Memory B cell (primary cell): ENCODE results near the gene TSPAN14.

ENCODE experiments used
- ATAC-seq: fragments of 150-1000 bp; cut with Tn5 transposase; 2 replicates; pipeline ENCODE4 v1.10.0; 2021; ENCODE audit warnings: low read depth, mild to moderate bottlenecking, moderate library complexity
- DNase-seq, 2 donors: peaks; one replicate each; pipeline ENCODE4 v3.0.0; 2022; ENCODE audit warnings: low spot score in 2 of 2
- H3K27ac Mint-ChIP-seq: one replicate; pipeline ENCODE4 v1.8.0; 2022; ENCODE audit warnings: mild to moderate bottlenecking, moderate library complexity, mixed read lengths
- H3K27me3 Mint-ChIP-seq: one replicate; pipeline ENCODE4 v1.8.0; 2022; ENCODE audit warnings: mixed read lengths
- H3K36me3 Mint-ChIP-seq: one replicate; pipeline ENCODE4 v1.8.0; 2022; ENCODE audit warnings: mild to moderate bottlenecking, mixed read lengths
- H3K4me1 Mint-ChIP-seq: one replicate; pipeline ENCODE4 v1.8.0; 2022; ENCODE audit warnings: mixed read lengths
- H3K4me3 Mint-ChIP-seq: one replicate; pipeline ENCODE4 v1.8.0; 2022; ENCODE audit warnings: mild to moderate bottlenecking, moderate library complexity, mixed read lengths
- H3K9me3 Mint-ChIP-seq: one replicate; pipeline ENCODE4 v1.8.0; 2022; ENCODE audit warnings: mixed read lengths

Gene TSPAN14

DNA sequence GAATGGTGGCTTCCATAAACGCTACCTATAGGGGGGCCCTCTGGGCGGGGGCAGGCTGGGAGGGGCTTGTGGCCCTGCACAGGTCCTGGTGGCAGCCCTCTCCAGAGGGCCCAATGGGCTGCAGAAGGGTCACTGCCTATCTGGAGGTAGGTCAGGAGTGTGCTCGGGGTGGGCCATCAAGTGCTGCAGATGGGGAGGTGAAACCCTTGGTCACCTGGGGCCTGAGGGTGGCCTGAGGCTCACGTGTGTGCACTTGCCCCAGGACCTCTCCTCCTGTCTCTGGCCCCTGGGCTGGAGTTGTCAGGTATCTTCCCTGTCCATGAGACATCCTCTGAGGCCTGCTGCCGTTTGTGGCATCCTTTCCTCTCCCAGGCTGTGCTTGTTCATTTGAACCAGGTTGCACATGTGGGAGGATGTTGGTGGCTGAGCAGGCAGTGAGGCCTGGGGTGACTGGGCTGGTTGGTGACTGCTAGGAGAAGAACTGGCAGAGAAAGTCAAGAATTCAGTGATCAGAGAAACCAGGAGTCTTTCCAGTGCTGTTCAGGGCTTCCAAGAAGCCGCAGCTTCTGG is 62.5 kb downstream of the TSPAN14 start:
- Mint-ChIP-seq H3K9me3 (no peaks in the 10 kb centered on the region), H3K27me3 (no peaks in the 10 kb centered on the region), H3K4me1 (peaks cover 16% of the 10 kb centered on the region), H3K4me3 (no peak overlapping the region), H3K27ac (peak overlapping the region; percentile 7), H3K36me3 (peaks cover 36% of the 10 kb centered on the region)
- ATAC-seq (no peak), DNase-seq (no peak)

DNA sequence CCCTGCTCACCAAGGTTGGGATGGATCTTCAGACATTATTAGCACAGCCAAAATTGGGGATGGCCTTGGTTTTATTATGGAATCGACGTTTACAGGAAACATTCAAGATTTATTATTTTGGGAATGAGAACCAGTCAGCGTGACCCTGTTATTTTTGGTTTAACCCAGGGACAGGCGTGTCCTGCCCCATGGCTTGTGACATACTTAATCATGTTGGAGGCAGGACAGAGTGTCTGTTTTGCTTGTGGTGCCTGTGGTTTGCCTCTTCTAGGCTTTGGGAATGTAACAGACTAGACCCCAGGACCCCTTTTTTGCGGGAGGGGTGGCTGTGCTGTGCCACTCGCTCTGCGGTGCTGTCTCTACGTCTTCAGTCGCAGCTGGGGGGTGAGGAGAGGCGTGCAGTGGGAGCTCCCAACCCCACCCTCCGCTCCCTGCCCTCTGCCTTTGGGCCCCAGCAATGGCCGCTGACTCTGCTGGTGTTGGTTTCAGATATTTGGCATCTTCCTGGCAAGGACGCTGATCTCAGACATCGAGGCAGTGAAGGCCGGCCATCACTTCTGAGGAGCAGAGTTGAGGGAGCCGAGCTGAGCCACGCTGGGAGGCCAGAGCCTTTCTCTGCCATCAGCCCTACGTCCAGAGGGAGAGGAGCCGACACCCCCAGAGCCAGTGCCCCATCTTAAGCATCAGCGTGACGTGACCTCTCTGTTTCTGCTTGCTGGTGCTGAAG is 63.5 kb downstream of the TSPAN14 start:
- Mint-ChIP-seq H3K4me1 (peaks cover 16% of the 10 kb centered on the region), H3K27ac (peak overlapping the region; percentile 7), H3K27me3 (no peaks in the 10 kb centered on the region), H3K9me3 (no peaks in the 10 kb centered on the region), H3K36me3 (peaks cover 28% of the 10 kb centered on the region), H3K4me3 (no peak overlapping the region)
- ATAC-seq (no peak), DNase-seq (no peak)

DNA sequence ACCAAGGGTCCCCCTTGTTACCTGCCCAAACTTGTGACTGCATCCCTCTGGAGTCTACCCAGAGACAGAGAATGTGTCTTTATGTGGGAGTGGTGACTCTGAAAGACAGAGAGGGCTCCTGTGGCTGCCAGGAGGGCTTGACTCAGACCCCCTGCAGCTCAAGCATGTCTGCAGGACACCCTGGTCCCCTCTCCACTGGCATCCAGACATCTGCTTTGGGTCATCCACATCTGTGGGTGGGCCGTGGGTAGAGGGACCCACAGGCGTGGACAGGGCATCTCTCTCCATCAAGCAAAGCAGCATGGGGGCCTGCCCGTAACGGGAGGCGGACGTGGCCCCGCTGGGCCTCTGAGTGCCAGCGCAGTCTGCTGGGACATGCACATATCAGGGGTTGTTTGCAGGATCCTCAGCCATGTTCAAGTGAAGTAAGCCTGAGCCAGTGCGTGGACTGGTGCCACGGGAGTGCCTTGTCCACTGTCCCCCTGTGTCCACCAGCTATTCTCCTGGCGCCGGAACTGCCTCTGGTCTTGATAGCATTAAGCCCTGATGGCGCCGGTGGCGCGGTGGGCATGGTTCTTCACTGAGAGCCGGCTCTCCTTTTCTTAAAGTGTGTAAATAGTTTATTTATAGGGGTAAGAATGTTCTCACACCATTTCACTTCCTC is 64.2 kb downstream of the TSPAN14 start:
- peaks cover 19% of the 10 kb centered on the region for H3K4me1 Mint-ChIP-seq
- H3K9me3 Mint-ChIP-seq, result no peaks in the 10 kb centered on the region
- peak; percentile 45 for ATAC-seq
- H3K4me3 Mint-ChIP-seq, result peak overlapping the region; percentile 33
- no peak for DNase-seq
- peaks cover 25% of the 10 kb centered on the region for H3K36me3 Mint-ChIP-seq
- H3K27ac Mint-ChIP-seq, result peak overlapping the region; percentile 12
- H3K27me3 Mint-ChIP-seq, result no peaks in the 10 kb centered on the region

DNA sequence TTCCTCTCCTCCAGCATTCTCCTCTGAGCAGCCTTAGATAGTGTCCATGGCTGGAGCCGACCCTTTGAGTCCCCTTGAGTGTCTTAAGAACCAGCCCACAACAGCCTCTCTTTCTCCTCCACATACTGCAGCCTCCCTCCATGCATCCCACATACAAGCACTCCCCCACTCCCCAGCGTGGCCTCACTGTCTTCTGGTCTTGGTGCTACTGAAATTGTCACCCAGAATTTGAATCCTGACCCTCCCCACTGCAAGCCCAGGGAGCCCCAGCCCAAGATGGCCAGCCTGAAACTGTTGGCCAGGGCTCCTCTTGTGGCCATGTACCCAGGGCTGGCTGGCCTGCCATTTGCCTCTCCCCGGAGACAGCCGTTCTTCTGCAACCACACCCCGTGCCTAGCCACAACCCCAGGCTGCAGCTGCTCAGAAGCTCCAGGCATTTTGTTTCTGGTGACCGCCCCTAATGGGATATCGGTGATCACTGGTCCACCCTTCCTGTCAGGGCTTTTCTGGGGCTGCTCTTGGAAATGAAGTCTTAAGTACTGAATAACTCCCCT is 64.8 kb downstream of the TSPAN14 start:
- peak overlapping the region; percentile 33 for H3K4me3 Mint-ChIP-seq
- H3K27me3 Mint-ChIP-seq, result no peaks in the 10 kb centered on the region
- H3K27ac Mint-ChIP-seq, result peak overlapping the region; percentile 12
- H3K4me1 Mint-ChIP-seq, result peaks cover 19% of the 10 kb centered on the region
- no peaks in the 10 kb centered on the region for H3K9me3 Mint-ChIP-seq
- H3K36me3 Mint-ChIP-seq, result peaks cover 25% of the 10 kb centered on the region
- ATAC-seq (no peak), DNase-seq (no peak)

DNA sequence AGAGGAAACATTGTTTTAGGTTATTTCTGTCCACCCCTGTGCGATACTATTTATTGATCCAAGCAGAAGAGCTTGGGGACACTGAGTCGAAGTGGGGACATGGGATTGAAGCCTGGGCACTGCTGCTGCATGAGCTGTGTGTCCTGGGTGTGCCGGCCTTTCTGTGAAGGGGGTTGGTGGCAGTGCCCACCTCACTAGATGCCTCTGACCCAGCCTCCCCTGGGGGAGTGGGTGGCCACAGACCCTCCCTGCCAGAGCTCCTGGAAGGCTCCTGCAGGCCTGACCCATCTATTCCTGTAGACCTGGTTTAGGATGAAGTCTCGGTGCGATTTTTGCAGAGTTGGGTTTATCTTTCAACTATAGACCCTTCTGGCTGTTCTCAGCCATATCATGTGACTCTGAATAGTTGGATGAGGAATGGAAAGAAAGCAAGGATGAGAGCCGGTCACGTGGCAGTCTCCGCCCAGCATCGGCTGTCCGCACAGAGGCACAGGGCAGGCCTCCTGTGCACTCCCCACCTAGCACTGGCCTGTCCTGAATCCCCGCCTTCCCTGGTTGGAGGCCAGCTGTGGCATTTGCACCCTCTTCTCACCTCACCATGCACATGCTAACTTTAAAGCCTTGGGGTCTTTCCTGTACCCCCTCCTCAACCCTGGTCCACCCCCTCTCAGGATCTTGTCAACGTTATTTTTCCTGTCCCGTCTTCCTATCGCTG is 66.0 kb downstream of the TSPAN14 start:
- no peaks in the 10 kb centered on the region for H3K27me3 Mint-ChIP-seq
- H3K36me3 Mint-ChIP-seq, result peaks cover 18% of the 10 kb centered on the region
- H3K4me1 Mint-ChIP-seq, result peaks cover 19% of the 10 kb centered on the region
- H3K27ac Mint-ChIP-seq, result no peak overlapping the region
- DNase-seq (no peak), ATAC-seq (no peak)
- no peaks in the 10 kb centered on the region for H3K9me3 Mint-ChIP-seq
- no peak overlapping the region for H3K4me3 Mint-ChIP-seq

DNA sequence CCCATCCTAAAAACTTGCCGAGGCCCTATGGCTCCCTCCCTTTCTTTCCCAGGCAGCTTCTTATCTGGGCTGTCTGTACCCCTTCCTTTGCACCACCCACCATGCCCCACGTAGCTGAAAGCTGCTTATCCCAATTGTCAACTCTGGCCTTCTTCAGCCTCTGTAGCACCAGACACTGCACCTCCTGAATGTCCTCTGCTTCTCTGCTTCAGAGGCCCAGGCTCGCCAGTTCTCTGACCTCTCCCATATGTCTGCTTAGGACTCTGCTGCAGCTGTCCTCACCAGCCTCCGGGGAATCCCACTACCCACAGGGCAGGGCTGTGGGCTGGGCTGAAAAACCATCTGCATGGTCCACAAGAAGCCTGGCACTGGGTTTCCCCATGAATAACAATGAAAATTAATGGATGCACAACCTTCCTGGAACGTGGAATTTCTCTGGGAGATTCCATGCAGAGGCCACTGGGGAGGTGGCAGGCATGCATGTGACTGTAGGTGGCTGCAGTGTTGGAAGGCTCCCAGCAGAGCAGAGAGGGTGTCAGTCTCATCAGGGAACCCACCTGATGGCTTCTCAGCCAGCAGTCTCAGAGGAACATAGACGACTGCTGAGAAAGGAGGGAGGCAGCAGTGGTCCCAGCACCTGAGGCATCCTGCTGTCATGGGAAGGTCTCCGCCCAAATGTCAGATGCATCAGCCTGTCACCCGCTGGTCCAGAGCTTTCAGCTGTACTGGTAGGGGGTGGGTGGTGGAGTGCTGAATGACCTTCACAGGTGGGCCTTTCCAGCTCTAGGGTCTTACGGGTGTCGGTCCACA is 66.8 kb downstream of the TSPAN14 start:
- DNase-seq, result no peak
- ATAC-seq, result no peak
- Mint-ChIP-seq H3K4me1 (peaks cover 20% of the 10 kb centered on the region), H3K4me3 (no peak overlapping the region), H3K27me3 (peaks cover under 1% of the 10 kb centered on the region), H3K27ac (no peak overlapping the region), H3K36me3 (peaks cover 18% of the 10 kb centered on the region), H3K9me3 (no peaks in the 10 kb centered on the region)

DNA sequence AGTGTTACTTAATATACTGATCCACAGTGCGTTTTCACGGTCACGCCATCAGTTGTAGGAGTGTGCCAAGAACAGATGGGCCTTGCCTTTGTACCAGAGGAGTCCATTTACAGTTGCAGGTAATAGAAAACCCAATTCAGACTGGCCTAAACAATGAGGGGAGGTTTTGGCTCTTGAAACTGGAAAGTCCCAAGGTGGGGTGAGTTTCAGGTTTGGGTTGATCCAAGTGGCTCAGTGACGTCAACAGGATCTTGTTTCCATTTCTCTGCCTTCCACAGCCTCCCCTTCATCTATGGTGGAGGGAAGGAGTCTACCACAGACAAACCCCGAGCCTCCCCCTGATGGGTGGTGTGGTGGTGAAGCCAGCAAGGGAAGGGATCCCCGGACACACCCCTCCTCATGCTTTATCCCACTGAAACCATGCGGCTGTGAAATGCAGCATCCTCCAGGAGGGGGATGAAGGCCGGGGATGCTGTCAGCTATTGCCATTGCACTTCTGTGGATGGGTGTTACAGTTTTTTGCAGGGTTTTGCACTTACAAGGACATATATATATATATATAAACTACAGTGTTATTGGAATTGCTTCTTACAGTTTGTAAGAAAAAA is 68.8 kb downstream of the TSPAN14 start:
- H3K36me3 Mint-ChIP-seq, result peaks cover 10% of the 10 kb centered on the region
- H3K27me3 Mint-ChIP-seq, result peaks cover 1% of the 10 kb centered on the region
- H3K4me1 Mint-ChIP-seq, result peaks cover 19% of the 10 kb centered on the region
- no peak overlapping the region for H3K27ac Mint-ChIP-seq
- H3K4me3 Mint-ChIP-seq, result no peak overlapping the region
- DNase-seq, result no peak
- ATAC-seq, result no peak
- no peaks in the 10 kb centered on the region for H3K9me3 Mint-ChIP-seq

DNA sequence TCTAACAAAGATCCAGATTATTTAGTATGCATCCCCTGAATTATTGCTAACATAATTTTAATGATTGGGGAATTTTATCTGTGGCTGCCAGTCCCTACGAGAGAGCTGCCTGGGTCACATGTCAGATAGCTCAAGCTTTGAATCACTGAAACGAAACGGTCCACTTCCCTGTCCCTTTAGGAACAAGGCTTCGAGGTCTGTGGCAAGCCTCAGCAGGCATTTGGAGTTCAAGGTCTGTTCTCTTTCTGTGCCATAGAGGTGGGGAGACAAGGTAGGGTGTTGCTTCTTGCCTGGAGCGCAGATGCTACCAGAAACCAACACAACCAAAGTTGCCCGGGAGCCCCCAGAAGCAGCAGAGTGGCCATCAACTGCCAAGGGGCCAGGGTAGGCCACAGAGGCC is 69.7 kb downstream of the TSPAN14 start:
- H3K36me3 Mint-ChIP-seq, result peaks cover 8% of the 10 kb centered on the region
- H3K9me3 Mint-ChIP-seq, result no peaks in the 10 kb centered on the region
- H3K4me3 Mint-ChIP-seq, result no peak overlapping the region
- H3K4me1 Mint-ChIP-seq, result peaks cover 14% of the 10 kb centered on the region
- ATAC-seq, result no peak
- DNase-seq, result no peak
- no peak overlapping the region for H3K27ac Mint-ChIP-seq
- peaks cover 1% of the 10 kb centered on the region for H3K27me3 Mint-ChIP-seq

DNA sequence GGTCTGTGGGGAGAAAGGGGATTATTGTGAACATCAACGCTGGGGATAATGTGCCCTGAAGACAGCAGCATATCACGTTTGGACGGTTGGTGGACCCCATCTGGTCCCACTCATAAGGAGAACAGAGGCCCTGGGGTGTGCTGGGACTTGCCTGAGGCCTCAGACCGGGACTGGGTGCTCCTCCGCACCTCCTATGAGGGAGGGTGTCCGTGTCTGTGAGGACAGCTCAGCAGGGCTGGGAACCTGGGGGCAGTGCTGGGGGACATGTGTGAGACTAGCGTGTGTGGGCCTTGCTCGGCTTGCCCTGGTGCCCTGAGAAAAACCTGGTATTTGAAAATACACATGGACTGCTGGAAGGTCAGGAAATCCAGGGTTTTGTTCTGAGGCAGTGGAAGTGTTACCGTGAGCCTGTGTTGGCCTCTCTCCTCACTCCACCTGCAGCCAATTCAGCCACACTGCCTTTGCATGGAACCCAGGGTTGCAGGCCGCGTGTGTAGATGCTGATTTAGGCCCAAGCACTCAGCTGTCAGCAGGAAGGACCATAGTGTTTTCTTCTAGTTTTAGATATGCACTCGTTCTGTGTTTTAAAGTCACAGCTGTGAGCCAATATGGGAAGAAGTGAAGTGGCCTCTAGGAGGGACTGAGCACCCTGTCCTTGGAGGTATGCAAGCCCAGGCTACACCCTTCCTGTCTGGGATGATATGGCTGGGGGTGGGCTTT is 70.2 kb downstream of the TSPAN14 start:
- Mint-ChIP-seq H3K27ac (no peak overlapping the region), H3K4me1 (peaks cover 12% of the 10 kb centered on the region), H3K36me3 (peaks cover 7% of the 10 kb centered on the region), H3K27me3 (peaks cover 1% of the 10 kb centered on the region), H3K9me3 (no peaks in the 10 kb centered on the region), H3K4me3 (no peak overlapping the region)
- no peak for ATAC-seq
- no peak for DNase-seq

DNA sequence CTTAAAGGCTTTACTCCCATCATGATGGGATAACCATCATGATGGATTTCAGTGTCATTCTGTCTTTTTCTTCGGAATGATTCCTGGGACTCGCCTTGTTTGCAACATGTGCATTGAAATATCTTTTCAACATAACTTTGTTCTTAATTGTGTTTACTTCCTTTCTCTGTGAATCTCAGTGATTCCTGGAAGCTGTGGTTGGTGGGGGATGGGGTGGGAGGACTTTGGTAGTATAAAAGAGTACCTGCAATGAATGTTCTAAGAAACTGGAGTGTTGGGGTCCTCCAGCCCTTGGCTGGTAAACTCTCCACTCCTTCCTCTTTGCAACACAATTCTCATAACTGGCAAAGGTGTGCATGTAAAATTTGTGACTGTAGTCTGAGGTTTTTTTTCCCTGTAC is 72.1 kb downstream of the TSPAN14 start:
- Mint-ChIP-seq H3K27ac (no peak overlapping the region), H3K9me3 (no peaks in the 10 kb centered on the region), H3K36me3 (no peaks in the 10 kb centered on the region), H3K27me3 (peaks cover 1% of the 10 kb centered on the region), H3K4me3 (no peak overlapping the region), H3K4me1 (peaks cover 7% of the 10 kb centered on the region)
- ATAC-seq (no peak), DNase-seq (no peak)

DNA sequence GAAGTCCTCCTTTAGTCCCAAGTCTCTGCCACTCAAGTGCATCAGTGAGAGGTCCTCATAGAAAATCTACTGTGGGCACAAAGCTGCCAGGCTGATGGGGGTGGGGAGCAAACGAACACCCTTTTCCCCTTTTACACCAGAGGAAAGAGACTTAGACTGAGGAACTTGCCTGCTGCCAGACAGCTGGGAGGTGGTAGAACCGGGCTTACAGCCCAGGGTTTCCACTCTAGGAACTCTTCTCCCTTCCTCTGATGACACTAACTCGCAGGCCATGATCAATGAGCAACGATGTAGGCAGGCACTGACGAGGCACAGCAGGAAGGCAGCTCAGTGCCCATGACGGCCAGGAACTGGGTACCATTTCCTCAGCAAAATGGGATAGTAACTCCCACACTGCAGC is 72.6 kb downstream of the TSPAN14 start:
- Mint-ChIP-seq H3K4me3 (no peak overlapping the region), H3K4me1 (peaks cover 7% of the 10 kb centered on the region), H3K9me3 (no peaks in the 10 kb centered on the region), H3K27ac (no peak overlapping the region), H3K36me3 (no peaks in the 10 kb centered on the region), H3K27me3 (peaks cover 1% of the 10 kb centered on the region)
- ATAC-seq, result no peak
- no peak for DNase-seq

DNA sequence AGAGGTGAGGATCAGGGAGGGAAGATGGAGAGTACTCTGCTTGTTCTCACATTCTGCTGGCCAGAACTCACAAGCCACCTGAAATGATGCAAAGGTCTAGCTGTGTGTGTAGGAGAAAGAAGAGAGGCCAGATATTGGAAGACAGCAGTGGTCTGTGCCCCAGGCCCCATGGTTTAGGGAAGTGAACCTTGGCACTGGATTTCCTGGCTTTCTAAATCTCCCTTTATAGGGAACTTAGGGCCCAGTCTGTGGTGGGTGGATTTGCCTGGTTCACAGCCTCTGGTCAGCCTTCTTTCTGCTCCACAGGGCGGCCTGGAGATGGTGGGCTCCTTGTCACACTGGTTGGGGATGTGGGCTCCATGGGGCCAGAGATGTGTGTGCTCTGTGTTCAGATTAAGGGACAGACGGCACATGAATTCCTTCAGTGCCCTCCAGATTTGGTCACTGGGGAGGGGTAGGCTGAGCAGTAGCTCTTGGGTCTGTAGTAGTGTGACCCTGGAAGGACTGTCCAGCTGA is 74.1 kb downstream of the TSPAN14 start:
- DNase-seq, result no peak
- Mint-ChIP-seq H3K36me3 (no peaks in the 10 kb centered on the region), H3K27ac (no peak overlapping the region), H3K4me1 (peaks cover 4% of the 10 kb centered on the region), H3K4me3 (no peak overlapping the region), H3K9me3 (no peaks in the 10 kb centered on the region), H3K27me3 (peaks cover 1% of the 10 kb centered on the region)
- no peak for ATAC-seq
